HEK293 (cell line): ENCODE data around the gene ZNF747.

ENCODE experiments used
- ZBTB1 ChIP-seq: fragments of 450-650 bp; formaldehyde crosslinking; IDR thresholded peaks from 2 replicates; pipeline ENCODE4 v1.5.1; 2016; ENCODE audit warnings: missing biosample characterization, missing genetic modification characterization
- ZNF549 ChIP-seq: fragments of 450-650 bp; IDR thresholded peaks from 2 replicates; pipeline ENCODE4 v1.5.1; 2018; ENCODE audit warnings: missing biosample characterization, missing genetic modification characterization, mild to moderate bottlenecking, inconsistent platforms, moderate library complexity
- TF ChIP-seq, protein P1 (sequence below): fragments of 450-650 bp; formaldehyde crosslinking; IDR thresholded peaks from 2 replicates; pipeline ENCODE4 v1.5.1; 2016; ENCODE audit warnings: missing biosample characterization, missing genetic modification characterization

GRCh38 chr16:30499284-30499683 is 35.4 kb downstream of the ZNF747 start:
- TF ChIP-seq, protein P1, sequence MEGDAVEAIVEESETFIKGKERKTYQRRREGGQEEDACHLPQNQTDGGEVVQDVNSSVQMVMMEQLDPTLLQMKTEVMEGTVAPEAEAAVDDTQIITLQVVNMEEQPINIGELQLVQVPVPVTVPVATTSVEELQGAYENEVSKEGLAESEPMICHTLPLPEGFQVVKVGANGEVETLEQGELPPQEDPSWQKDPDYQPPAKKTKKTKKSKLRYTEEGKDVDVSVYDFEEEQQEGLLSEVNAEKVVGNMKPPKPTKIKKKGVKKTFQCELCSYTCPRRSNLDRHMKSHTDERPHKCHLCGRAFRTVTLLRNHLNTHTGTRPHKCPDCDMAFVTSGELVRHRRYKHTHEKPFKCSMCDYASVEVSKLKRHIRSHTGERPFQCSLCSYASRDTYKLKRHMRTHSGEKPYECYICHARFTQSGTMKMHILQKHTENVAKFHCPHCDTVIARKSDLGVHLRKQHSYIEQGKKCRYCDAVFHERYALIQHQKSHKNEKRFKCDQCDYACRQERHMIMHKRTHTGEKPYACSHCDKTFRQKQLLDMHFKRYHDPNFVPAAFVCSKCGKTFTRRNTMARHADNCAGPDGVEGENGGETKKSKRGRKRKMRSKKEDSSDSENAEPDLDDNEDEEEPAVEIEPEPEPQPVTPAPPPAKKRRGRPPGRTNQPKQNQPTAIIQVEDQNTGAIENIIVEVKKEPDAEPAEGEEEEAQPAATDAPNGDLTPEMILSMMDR (tag by site-specific recombination): no peak
- TF ChIP-seq ZNF549 (no peak), ZBTB1 (no peak)
